Stimulated activated CD8-positive, alpha-beta memory T cell treated with anti-CD3 and anti-CD28 coated beads, Interleukin-12 subunit alpha, Interleukin-12 subunit beta, amount 100 ng/mL, for 24 hours (primary cell): ENCODE data around the gene CDC42BPG.

Experiments used
- DNase-seq: peaks from one replicate; pipeline ENCODE4 v3.0.0-alpha.2; 2020; ENCODE audit errors: extremely low read depth

CDC42BPG gene

GRCh38 chr11:64878494-64879243 lies 34.2 kb upstream of the CDC42BPG start, which contains the start of gene EHD1:
Gene EHD1, minus strand, starts transcription at chr11:64878621. Its CDS starts 157 bp downstream, at chr11:64878464.
- peak; percentile 99 for DNase-seq

DNA sequence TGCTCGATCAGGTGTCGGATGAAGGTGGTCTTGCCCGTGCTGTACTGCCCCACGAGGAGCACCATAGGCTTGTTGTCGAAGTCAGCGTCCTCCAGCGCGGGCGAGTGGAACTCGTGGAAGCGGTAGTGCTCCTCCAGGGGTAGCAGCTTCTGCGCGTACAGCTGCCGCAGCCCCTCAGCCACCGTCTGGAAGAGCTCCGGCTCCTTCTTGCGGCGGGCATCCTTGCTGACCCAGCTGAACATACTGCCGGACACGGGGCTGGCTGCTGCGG lies 33.7 kb upstream of the CDC42BPG start:
- no peak for DNase-seq

DNA sequence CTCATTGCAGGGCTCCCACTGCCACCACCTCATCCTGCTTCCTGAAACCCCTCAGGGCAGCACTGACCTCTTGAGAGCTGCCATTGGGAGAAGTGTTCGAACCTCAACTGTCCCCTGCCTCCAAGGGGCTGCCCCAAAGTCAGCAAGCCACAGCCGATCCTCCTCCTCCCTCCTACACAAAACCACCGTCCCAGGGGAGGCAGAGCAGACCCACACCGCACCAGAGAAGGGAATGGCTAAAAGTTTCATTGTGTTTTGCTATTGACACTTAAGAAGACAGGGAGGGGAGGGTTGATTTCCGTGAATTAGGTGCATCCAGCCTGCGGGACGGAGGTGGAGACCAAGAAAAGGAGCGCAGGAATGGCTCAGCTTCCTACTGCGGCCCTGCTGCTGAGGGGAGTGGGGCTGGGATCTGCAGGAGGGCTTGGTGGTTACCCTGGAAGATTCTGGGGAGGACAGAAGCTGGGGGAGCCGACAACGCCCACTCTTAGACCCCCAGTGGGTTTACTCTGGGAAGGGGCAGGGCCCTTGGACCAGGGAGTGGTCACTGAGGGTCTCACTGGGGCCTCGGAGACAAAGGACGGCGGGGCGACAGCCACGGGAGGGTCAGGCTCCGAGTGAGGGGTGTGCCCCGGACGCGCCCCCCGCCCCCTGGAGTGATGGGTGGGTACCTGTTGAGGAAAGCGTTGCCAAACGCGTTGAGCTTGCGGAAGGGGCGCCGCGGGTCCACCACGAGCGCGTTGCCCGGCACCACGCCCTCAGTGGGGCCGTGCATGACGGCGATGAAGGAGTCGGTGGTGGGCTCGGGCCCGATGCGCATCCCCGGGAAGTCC lies 33.2 kb upstream of the CDC42BPG start:
- DNase-seq, result no peak

GRCh38 chr11:64876835-64877341 lies 32.4 kb upstream of the CDC42BPG start:
- DNase-seq, result no peak

DNA sequence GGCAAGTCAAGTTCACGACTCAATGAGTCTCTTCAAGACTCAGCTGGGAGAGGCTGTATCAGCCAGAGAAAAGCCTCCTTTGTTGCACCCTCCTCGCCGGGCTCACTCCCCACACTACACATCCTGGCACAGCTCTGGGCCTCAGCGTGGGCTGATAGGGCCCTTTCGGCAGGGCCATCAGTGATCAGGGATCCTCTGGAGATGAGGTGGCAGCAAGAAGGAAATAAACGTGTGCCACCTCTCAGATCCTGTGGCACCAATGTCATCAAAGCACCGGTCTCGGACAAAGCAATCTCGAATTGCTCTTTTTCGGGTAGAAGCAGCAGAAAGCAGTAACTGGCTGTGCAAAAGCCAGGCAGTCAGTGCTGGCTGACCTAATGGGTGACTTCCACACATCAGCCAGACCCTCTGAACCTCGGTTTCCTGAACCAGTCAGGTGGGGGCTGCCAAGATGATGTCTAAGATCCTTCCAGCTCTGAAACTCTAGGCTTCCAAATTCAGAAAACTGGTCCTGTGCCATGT lies 31.8 kb upstream of the CDC42BPG start:
- DNase-seq, result no peak

DNA sequence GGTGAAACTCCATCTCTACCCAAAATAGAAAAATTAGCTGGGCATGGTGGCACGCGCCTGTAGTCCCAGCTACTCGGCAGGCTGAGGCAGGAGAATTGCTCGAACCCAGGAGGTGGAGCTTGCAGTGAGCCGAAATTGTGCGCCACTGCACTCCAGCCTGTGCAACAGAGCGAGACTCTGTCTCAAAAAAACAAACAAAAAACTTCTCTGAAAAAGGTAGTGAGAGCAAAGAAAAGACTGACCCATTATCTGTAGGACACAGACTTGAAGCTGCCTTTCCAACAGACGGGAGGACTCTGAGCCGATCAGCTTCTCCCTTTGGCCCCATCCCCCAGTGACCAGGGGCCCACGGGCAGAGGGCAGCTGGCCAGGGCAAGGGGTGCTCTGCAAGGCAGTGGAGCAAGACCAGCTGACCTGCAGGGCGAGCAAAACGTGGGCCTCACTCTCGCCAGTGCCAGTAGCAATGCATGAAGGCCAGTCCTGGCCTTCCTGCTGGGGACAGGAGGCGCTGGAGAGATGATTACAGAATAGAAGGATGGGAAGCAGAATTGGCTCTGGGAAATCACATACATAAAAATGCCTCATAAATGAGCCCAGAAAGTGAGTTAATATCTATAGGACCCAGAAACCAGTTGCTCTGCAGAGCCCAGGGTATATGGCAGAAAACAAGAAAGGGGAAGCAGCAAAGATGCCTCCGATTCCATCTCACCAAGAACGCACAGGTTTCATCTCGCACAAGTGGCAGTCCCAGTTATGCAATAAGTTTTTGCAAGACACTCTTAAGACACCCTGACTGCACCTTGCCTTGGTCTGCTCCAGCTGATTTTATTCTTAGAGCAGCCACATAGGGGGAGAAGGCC lies 31.1 kb upstream of the CDC42BPG start:
- DNase-seq, result no peak

- DNase-seq, result no peak
Measured at GRCh38 chr11:64874308-64875240, 30.1 kb upstream of the CDC42BPG start.

- no peak for DNase-seq
Measured at GRCh38 chr11:64872790-64873488, 28.5 kb upstream of the CDC42BPG start.

- DNase-seq, result no peak
Measured at GRCh38 chr11:64871492-64871891, 27.0 kb upstream of the CDC42BPG start.

GRCh38 chr11:64870893-64871466 lies 26.5 kb upstream of the CDC42BPG start:
- DNase-seq, result no peak

GRCh38 chr11:64870176-64870892 lies 25.9 kb upstream of the CDC42BPG start:
- DNase-seq, result no peak

DNA sequence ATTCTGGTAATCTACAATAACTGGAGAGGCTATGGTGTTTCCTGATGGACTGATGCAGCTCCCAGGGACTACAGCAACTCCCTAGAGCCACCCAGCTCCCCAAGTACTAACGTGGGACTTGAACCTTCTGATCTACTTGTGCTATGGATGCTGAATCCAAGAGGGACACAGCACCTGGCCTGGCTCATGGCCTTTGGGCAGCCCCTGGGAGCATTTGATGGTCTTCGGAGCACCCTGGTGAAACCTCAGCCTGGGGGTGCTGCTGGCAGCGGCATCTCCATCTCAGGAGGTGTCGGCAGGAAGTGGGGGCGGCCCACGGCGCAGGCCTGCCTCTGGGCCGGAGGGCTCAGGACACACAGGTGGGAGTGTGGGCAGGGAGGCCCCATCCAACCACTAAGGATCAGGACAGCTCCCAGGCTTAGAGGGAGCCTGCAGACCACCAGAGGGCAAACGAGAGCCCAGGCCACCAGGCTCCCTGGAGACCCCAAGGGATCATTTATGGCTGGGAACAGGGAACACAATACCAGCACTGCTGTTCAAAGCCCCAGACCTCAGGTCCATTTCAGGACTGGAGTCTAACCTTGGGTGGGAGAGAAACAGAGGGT lies 25.2 kb upstream of the CDC42BPG start:
- DNase-seq, result no peak

- no peak for DNase-seq
Measured at GRCh38 chr11:64868904-64869570, 24.6 kb upstream of the CDC42BPG start.

GRCh38 chr11:64867748-64868462 lies 23.5 kb upstream of the CDC42BPG start:
- DNase-seq, result no peak

GRCh38 chr11:64866173-64866491 lies 21.7 kb upstream of the CDC42BPG start:
- DNase-seq, result no peak

DNA sequence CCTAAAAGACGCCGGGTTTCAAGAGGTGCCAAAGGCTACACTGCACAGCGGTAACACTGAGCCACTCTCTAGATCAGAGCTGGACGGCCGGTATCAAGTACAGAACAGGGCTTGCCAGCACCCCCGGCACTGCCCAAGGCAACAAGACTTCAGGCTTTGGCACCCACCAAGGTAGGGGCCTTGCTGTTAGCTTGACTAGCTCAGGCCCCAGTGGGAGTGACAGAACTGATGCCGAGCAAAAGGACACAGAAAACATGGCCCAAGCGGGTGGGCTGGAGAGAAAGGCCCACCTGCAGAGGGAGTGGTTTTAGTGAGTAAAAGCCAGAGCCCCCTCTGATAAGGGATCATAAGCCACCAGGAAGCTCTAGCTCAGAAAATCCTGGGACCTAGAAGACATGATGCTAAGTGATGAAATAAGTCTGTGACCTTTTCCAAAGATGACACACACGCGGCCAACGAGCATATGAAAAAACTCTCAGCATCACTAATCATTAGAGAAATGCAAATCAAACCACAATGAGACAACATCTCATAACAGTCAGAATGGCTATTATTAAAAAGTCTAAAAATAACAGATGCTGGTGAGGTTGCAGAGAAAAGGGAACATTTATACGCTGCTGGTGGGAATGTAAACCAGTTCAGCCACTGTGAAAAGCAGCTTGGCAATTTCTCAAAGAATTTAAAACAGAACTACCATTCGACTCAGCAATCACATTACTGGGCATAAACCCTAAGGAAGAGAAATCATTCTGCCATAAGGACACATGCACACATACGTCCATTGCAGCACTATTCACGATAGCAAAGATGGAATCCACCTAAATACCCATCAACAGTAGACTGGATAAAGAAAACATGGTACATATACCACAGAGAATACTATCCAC lies 21.1 kb upstream of the CDC42BPG start:
- no peak for DNase-seq
